NCI-H1694 treated with DMSO at 0.1 percent for 48 hours (cell line): ENCODE data around the gene ABR.
"Not testable (repeated sequence)": the region's sequence is repeated elsewhere in the genome, so short reads cannot be mapped to it uniquely, and the experiment has no call there.

Source experiments
- DNase-seq: peaks from one replicate; lab custom pipeline; 2025; lab: John Stamatoyannopoulos, UW

Gene ABR

DNA sequence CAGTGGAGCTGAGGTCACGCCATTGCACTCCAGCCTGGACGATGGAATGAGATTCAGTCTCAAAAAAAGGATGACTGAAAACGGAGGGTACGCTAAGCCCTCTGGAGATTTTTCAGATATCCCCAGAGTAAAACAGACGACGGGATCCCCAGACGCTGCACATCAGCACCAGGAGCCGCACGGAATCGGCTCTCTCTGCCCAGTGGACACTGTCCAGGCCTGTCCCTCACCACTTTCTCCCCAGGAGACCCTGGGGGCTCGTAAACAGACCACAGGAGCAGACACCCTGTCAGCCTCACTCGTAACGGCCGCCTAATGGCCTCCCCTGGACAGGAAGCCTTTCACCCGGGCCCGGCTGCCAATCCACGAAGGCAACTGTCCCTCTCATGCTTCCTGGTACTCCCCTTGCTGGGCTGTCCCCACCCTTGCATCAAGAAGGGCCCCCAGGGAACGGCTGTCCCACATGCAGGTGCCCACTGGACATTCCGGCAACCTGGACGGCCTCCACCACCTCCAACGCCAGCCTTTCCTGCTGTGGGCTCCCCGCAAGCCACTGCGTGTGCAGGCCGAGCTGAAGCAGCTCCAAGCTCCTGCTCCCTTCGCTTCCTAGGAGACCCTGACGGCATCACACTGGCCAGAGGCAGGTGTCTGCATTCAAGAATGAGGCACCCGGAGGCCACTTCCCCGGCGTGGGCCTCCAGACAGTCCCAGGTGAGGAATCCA, 108.5 kb downstream of the ABR start:
- no peak for DNase-seq

DNA sequence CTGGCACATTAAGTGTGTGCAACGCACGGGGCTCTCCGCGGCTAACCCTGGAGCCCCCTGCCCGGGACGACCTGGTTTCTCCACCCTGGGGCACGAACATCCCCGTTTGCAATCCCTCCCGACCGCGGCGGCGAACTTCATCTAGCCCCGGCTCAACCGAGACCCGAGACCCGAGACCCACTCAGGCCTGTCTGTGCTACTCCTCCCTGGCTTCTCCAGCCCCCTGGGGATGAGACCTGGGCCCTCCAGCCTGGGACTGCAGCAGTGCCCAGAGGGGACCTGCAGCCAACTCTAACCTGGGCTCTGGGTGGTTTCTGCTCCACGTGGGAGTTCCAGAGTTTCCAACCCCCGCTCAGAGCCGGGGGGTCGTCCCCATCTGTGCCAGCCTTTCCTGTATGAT, 109.4 kb downstream of the ABR start:
- no peak for DNase-seq

DNA sequence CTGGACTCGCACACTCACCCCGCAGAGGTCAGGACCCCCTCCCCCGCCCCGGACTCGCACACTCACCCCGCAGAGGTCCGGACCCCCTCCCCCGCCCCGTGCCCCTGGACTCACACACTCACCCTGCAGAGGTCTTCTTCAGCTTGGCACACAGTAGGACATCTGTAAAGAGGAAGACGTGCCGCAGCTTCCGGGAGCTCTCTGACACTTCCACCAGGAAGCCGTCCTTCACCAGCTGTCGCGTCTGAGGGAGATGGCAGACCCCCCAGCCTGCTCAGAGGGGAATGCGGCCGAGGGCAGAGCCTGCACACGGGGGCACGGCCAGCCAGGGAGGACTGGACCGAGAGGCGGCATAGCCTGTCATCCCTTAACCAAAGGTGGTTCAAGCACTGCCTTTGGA, 109.9 kb downstream of the ABR start:
- no peak for DNase-seq

DNA sequence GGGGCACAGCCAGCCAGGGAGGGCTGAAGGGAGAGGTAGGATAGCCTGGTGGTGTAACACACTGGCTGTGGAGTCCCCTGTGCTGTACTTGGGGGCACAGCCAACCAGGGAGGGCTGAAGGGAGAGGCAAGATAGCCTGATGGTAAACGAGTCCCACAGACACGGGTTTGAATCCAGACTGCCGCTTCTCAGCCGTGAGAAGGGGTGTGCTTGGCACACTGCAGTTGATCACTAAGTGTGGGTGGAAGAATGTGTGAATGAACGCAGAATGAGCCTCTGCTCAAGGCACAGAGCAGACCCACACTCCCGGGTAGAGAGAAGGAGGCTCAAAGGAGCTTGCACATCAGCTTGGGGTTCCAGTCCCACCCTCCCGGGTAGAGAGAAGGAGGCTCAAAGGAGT, 111.4 kb downstream of the ABR start:
- no peak for DNase-seq

DNA sequence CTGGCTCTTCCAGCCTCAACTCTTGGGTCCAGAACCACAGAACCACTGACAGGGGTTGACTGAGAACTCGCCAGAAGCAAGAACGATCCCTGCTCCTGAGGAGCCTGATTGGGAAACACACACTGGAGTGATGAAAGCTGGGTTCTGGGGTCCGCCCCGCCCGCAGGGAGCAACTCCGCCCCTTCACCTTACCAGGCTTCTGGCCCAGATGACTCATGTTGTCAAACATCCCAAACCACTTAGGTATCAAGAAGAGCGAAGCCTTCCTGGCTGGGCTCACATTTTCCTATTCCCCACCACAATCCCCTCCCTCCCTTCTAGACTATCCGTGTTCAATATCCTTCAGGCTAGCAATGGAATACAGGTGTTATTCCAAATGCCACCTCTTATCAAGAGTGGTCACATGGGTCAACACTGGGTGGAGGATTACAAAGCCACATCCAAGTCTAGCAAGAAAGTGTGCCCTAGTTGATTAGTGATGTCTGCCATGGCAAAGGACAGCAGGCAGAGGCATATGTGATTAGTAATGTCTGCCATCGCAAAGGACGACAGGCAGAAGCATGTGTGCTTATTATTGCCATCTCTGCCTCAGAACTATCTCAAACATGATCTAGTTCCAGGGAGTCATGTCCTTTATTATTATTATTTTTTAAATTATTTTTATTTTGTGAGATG, 112.4 kb downstream of the ABR start:
- DNase-seq = no peak

DNA sequence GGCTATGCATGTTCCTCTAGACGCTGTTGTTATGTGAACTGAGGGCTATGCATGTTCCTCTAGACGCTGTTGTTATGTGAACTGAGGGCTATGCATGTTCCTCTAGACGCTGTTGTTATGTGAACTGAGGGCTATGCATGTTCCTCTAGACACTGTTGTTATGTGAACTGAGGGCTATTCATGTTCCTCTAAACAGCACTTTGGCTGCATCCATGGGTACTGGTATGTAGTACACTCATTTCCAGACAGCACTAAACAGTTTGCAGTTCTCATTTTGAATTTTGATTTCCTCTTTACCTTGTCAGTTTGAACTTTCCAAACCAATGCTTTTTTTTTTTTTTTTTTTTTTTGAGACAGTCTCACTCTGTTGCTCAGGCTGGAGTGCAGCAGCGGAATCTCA, 114.4 kb downstream of the ABR start:
- DNase-seq = not testable (repeated sequence)

DNA sequence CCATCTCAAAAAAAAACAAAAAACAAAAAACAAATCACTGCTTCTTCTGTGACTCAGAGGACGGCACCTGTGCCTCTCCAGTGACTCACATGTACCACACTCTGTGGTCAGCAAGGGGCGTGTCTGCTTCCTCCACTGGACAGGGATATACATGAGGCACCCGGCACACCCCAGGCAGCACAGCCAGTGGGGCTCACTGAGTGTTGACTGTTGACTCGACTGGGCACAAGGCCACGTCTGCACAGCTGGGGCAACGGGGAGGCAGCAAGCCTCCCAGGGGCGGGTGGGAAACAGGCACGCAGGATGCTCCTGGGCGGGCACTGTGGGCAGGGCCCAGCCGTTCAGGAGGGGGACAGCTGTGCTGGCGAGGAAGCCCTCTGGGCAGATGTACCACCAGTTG, 118.8 kb downstream of the ABR start:
- no peak for DNase-seq

DNA sequence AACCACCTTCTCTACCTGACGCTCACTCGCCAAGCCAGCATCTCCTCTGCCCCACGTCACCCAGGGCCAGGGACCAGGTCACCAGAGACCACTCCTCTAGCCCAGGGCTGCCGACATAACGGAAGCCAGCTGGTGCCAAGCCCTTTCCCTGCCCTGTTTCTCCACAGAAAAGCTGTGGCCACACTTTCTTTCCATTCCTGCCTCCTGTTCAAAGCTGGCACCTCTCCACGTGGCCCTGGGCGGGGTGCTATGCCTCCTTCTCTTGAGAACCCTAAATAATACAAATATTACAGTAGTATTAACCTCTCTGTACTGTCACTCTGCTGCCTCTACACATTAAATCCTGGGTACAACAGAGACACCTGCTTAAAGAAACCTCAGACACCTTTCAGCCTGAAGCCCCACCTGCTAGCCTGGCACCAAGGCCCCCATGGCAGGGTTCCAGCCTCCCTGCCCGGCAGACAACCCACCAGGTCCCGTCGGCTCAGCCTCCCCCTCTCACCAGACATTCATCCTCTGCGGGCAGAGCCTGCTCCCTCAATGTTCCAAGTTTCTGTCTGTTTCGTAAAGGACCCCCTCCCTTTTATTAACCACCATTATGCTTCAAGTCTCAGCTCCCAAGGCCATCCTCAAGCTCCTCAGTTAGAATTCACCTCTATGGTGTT, 120.5 kb downstream of the ABR start:
- DNase-seq = no peak

DNA sequence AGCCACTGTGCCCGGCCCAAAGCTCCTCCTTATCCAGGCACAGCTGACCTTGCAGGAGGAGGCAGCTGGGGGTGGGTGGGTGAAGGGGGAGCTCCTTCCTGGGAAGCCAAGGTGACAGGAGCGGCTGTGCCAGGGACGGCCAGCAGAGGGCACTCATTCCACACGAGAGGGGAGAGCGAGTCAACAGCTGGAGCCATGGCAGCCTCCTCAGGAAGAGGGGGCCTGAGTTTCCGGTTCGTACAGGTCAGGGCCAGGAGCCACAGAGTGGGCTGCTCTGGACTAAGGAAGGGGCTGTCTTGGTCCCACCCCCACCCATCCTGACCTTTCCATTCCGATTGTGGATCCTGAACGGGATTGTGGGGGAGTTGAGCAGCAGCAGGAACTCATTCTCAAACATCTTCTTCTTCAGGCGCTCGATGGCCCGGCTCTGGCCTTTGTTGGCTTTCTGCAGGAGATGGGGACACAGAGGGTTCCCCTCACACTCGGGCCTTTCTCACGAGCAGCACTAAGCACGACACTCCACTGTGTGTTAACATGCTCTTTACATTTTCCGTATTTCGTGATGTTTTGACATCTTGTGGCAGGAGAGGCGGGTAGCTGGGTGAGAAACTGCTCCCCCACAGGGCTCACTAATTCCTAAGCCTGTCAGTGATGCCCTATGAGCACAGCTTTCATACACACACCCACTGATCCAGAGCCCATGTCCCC, 121.2 kb downstream of the ABR start:
- peak; percentile 50 for DNase-seq

DNA sequence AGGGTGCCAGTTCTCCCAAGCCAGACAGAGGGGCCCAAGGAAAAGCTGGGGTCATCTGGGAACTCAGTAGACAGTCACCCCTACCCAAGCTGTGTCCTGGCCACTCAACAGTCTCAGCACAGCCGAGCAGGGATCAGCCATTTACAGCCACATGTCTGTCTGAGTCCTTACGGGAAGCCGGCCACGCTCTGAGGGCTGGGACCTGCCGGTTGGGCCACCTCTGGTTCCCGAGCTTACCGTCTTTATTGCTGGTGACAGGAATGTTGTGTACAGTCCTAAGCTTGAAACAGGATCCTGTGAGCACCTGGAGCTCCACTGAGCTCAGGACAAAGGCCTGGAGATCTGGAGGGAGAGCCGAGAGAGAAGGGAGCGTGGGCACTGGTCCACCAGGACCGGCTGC, 123.0 kb downstream of the ABR start:
- DNase-seq = no peak

DNA sequence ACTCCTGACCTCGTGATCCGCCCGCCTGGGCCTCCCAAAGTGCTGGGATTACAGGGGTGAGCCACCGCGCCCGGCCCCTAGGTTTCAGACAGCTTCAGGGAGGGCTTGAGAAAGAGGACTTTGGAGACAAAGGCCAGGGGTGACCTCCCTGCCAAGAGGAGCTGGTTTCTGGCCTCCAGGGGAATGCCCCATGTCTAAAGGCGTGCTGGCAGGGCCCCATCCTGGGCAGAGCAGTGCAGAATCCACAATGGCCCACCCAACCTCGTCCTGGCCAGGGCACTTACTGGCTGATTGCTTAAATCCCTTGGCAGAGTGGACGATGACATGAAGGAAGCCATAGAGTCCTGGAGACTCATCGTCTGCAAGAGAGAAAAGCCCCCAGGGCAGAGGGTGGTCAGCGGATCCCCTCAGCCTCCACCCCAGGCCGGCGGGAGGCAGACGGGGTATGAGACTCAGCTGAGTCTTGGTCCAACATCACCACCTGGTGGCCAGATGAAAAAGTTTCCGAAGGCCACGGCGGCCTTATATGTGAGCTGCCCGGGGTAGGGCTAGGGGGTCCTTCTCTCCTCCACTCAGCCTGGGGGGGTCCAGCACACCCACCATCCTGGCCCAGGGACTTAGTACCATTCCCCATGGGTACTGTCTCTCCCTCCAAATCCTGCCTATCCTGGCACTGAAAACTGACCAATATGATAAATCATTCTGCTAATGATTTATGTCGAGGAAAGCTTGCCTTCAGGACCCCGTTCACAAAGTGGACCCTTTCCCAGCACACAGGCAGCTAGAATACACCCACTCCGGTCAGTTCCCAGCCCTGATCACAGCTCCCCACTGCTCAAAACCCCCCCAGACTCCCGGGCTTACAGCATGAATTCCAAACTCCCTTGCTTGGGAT, 123.8 kb downstream of the ABR start:
- peak; percentile 32 for DNase-seq

DNA sequence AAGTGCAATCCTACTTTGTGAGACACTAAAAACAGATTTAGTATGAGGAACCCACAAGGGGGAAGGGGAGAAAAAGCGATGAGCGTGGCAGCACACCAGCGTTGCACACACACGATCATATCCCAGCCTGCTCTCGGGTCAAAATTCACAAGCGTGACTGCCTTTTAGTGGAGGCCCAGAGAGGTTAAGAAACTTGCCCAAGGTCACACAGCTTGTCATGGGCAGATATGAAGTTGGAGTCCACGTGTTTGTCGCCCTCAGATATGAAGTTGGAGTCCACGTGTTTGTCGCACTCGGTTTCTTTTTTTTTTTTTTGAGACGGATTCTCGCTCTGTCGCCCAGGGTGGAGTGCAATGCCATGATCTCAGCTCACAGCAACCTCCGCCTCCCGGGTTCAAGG, 124.5 kb downstream of the ABR start:
- DNase-seq = no peak

DNA sequence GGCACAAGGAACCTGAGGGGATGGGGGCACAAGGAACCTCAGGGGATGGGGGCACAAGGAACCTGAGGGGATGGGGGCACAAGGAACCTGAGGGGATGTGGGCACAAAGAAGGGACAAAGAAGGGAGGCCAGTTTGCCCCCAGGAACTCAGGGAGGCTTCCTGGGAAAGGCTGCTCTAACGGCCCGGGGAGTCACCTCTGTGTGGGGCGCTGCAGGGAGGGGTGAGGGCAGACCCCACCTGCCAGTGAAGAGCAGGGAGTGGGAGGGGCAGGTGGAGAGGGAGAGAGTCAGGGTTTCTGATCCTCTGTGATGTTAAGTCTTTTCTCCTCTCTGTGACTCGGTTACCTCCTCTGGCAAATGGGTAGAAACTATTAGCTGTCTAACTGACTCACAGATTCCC, 125.1 kb downstream of the ABR start:
- DNase-seq = no peak

DNA sequence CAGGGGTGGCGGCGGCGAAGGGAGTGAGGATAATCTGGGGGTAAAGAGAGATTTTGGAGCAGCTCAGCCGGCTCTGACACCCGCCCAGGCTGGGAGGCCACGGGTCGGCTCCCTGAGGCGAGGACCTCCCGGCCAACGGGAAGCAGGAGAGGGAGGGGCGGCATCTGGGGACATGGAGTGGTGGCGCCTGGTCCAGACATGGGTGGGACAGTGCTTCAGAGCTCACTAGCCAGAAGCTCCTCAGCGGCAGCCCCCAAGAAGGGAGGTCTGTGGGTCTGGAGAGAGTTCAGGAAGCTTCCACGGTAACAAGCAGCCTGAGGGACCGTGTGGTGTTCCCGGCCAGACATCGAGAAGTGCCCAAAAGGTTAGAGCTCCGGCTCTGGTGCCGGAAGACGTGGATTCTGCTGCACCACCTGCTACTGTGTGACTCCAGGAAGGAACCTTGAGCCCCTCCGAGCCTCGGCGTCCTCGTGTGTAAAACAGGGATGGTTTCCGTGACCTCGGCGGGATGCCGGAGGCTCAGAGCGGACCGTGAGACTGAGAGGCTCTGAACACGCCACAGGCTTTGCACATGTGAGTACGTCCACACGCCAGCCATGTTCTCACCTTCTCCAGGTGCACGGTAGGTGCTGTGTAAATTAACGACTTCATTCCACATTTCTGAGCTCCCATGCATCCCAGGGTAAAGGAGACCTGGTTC, 126.0 kb downstream of the ABR start:
- DNase-seq = no peak

DNA sequence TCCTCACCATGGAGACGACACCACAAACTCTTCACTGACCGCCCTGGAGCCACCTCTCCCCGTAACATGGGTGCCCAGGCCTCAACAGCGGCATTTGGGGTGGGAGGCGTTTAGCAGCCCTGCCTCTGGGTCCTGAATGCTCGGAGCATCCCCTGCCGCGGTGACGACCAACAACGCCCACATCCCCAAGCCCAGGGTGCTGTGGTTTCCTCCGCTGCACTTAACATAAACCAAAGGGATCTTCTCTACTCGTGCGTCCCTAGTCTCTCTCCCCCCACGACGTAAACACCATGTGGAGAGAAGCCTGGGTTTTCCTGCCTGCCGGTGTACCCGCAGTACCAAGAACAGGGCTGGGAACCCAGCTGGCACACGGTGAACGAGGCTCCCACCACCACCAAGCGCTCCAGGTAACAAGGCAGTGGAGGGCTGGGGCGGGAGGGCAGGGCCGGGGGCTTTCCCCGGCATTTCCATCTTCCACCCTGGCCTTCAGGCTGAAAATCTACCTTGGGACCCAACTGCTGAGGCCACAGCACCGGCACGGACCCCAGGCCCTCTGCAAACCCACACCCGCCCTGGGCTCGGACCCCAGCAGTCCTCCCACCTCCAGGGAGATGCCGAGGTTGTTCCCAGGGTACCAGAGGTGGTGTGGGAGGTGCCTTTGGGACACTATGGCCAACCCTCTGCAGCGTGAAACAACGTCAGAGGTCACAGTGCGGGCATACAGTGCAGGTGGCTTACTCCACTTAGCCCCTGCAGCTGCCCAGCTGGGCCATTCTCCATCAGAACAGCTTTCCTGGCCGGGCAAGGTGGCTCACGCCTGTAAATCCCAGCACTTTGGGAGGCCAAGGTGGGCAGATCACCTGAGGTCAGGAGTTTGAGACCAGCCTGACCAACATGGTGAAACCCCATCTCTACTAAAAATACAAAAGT, 128.5 kb downstream of the ABR start:
- DNase-seq = no peak

DNA sequence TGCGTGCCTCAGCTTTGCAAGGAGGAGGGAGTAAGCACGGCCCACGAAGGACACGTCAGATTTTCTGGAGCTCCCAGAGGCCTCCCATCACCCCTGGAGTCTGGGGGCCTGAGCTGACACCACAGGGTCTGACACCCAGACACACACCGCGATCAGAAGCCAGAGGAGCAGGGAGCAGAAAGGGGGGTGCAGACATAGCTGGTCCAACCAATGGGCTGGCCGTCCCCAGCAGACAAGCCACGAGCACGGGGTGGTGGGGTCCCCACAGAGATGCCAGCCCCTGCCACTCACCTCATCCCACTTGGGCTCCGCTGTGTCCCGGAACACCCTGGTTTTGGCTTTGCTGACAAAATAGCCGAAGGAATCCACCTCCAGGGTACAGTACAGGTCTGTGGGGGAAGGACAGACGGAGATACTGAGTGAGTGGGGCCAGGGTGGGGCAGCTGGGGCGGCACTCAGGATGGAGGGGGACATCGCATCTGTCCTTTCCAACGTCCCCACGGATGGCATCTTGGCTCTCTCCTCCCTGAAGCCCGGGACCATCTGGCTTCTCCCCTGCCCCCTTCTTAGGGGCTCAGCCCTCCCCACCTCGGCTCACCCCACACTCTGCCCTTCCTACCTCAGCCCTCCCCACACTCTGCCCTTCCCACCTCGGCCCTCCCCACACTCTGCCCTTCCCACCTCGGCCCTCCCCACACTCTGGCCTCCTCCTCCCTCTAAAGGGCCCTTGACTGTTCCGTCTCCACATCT, 129.4 kb downstream of the ABR start:
- no peak for DNase-seq

DNA sequence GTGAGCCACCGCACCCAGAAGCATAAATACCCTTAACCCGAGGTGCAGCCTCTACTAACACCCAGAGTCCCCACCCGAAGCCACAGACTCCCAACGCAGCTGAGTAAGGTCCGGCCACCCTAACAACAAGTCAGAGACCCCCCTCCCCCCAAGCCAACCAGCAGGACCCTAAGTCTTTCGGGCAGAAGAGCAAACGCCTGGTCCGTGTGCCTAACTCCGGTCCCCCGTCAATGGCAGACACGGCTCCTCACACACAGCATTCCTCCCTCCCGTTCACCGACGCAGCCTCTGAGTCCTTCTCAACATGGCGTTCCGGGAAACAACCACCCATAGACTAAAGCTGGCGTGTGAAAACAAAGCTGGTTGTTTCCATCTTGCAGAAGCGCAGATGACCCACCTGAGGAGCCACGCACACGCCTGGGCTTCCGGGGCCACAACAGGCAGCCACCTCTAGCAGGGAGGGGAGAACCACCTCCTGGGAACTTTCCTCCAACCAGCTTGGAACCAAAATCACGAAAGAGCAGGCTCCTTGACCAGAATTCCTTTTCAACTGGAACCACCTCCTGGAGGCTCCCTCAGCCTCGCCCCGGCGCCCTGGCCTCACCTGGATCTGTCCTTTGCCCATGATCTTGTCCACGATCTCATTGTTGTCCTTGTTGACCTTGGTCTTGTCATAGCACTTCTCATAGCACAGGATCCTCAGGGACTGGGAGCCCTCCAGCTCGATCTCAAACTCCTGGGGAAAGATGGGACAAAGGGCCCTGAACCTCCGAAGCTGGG, 130.1 kb downstream of the ABR start:
- DNase-seq = no peak

DNA sequence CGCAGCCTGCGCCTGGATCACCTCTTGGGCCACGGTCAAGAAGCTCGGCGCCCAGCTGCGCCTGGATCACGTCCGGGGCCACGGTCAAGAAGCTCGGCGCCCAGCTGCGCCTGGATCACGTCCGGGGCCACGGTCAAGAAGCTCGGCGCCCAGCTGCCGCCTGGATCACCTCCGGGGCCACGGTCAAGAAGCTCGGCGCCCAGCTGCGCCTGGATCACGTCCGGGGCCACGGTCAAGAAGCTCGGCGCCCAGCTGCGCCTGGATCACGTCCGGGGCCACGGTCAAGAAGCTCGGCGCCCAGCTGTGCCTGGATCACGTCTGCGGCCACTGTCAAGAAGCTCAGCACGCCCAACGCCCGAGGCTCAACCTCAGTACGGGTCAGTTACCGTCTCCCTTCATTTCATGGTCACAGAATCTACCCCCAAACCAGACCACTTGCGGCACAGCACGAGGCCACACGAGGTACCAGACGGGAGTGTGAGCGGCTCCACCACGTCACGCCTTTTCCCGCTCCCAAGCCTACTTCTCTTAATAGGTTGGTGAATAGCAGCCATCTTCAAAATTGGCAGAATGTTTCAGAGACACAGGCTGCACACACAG, 131.2 kb downstream of the ABR start:
- not testable (repeated sequence) for DNase-seq
